Stomach (tissue), 4 donors: Measurements from ENCODE around the gene ESYT3.

Source experiments
- POLR2A ChIP-seq, 4 donors: fragments of 450-650 bp; IDR thresholded peaks; one replicate each; pipeline ENCODE4 v1.6.1; 2016; ENCODE audit warnings: antibody characterized with exemption in 4 of 4, control low read depth in 2 of 4, mild to moderate bottlenecking in 1 of 4, moderate library complexity in 1 of 4
- POLR2AphosphoS5 ChIP-seq, 3 donors: sonication (generic); formaldehyde crosslinking; IDR thresholded peaks; one replicate each; pipeline ENCODE4 v1.6.1; 2016; ENCODE audit warnings: antibody characterized with exemption in 3 of 3
- TF ChIP-seq, protein P1 (sequence below), 7 experiments: fragments of 450-650 bp in 4 of 7; fragments of 200-600 bp in 3 of 7; sonication (generic) in 3 of 7; IDR thresholded peaks; one replicate each; pipeline ENCODE4 v1.5.1; 2016 to 2019; ENCODE audit warnings: antibody characterized with exemption in 7 of 7, control low read depth in 2 of 7, mild to moderate bottlenecking in 1 of 7

DNA sequence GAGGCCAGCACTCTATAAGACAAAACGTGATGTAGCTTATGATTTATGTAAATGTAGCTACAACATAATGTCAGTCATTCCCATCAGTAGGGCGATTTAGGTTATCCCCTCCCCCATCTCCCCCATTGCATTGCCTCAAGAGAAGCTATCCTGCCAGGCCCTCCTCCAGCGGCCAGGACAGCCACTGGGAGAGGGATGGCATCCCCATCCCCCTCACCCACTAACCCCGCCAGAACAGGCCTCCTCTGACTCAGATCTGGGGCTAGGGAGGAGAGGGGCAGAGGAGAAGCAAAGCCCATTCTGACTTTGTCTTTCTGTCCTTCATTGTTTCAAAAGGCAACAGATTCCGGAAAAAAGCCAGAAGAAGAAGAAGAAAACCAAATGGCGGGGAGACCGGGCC is 32.6 kb upstream of the ESYT3 start:
- TF ChIP-seq, protein P1, sequence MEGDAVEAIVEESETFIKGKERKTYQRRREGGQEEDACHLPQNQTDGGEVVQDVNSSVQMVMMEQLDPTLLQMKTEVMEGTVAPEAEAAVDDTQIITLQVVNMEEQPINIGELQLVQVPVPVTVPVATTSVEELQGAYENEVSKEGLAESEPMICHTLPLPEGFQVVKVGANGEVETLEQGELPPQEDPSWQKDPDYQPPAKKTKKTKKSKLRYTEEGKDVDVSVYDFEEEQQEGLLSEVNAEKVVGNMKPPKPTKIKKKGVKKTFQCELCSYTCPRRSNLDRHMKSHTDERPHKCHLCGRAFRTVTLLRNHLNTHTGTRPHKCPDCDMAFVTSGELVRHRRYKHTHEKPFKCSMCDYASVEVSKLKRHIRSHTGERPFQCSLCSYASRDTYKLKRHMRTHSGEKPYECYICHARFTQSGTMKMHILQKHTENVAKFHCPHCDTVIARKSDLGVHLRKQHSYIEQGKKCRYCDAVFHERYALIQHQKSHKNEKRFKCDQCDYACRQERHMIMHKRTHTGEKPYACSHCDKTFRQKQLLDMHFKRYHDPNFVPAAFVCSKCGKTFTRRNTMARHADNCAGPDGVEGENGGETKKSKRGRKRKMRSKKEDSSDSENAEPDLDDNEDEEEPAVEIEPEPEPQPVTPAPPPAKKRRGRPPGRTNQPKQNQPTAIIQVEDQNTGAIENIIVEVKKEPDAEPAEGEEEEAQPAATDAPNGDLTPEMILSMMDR (IDR thresholded peaks at IDR 0.05) = no peak
- TF ChIP-seq POLR2A (IDR thresholded peaks at IDR 0.05) = no peak
- no peak for TF ChIP-seq POLR2AphosphoS5 (IDR thresholded peaks at IDR 0.05)
